Measurements from ENCODE around the gene CASP2.
A peak's percentile ranks its signal among the peaks of the same experiment; 100 is the strongest.

The CASP2 gene

DNA sequence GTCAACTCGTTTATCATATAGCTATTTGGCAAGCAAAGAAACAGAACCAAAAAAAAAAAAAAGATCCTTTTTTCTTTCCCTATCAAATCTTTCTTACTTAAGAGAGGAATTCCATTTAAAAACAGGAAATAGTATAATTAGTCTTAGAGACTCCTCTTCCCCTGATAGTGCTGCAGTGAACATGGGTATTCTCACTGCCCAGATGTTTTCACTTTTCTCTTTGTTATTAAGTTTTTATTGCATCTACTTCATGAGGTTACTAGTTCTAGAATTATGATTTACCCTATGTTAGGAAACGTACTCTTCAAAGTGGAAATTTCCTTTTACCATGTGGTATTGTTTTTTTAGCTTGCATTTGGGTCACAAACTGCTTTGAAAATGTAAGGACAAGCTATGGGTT lies 8.5 kb downstream of the CASP2 start:
- no peak for DNase-seq (ENCODE audit: low read depth)

DNA sequence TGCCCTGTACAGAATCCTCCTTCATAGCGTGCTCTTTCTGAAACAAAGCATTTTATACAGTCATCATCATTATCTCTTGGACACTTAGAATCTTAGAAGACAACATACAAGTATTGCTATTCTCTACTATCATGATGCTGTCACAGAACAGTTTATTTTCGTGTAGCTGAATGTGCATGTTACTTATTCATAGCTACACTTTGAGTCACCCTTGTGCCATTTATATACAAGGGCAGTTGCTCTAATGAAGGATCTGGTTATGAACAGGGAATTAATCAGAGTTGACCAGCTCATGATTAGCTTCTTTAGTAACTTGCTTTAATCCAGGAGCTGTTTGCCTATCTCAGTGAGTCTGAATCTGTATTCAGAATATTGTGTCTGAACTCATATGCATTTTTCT lies 11.2 kb downstream of the CASP2 start:
- no peak for DNase-seq (ENCODE audit: low read depth)

DNA sequence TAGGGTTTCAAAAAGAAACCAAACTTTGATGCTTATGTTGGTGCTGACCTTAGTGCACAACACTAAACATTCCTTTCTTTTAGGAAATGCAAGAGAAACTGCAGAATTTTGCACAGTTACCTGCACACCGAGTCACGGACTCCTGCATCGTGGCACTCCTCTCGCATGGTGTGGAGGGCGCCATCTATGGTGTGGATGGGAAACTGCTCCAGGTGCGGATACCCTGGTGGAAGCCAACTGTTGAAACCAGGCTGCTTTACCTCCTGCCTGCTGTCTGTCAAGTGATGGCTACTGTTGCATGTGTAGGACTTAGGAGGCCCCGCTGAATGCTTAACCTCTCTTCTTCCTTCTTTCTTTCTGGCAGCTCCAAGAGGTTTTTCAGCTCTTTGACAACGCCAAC lies 11.7 kb downstream of the CASP2 start:
- peak; percentile 58 for DNase-seq (ENCODE audit: low read depth)

DNA sequence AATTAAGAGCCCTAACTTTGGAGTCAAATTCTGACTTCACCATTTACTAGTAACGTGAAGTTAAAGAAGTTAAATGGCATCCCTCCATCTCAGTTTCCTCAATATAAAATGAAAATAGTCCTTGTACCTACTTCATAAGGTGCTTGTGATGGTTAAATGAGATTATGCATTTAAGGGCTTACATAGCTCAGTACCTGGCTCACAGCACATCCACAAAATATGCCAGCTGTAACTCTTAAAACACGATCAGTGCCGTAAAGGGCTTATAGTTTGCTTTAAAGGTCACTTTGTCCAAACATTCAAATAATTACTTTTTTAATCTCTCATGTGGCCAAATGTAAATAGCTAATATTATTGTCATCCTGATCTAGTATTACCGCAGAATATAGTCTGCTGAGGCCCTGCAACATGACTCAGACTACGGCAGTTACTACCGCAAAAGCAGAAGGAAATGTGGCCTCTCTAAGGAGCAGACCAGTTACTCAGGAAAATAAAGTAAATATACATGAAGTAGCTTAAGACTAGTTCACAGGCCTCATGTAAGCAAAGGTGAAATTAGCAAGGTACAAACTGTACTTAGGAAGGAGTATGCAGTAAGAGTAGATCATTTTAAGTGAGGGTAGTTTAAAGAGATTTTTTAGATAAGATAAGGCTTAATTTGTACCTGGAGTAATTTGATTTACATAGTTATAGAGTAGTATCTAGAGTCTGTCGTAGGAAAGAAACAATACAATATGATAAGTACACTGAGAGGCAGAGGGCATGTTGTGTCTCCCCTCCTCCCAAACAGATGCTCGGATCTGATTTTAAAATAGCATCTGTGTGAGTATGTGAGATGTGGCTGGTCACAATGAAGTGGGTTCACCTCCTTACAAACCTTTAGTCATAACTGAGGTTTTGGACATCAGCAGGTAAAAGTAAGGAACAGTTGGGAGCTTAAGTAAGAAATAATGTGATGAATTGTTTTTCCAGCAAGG lies 13.1 kb downstream of the CASP2 start:
- no peak for DNase-seq (ENCODE audit: low read depth)

DNA sequence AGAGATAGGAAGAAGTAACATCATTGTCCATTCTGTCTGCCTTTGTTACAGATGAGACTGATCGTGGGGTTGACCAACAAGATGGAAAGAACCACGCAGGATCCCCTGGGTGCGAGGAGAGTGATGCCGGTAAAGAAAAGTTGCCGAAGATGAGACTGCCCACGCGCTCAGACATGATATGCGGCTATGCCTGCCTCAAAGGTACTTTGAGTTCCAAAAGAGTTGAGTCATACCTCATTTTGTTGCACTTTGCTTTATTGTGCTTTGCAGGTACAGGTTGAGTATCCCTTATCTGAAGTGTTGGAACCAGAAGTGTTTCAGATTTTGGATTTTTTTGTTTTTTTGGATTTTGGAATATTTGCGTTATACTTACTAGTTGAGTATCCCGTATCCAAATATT lies 15.6 kb downstream of the CASP2 start:
- no peak for DNase-seq (ENCODE audit: low read depth)

DNA sequence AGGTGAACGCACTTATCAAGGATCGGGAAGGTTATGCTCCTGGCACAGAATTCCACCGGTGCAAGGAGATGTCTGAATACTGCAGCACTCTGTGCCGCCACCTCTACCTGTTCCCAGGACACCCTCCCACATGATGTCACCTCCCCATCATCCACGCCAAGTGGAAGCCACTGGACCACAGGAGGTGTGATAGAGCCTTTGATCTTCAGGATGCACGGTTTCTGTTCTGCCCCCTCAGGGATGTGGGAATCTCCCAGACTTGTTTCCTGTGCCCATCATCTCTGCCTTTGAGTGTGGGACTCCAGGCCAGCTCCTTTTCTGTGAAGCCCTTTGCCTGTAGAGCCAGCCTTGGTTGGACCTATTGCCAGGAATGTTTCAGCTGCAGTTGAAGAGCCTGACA lies 16.8 kb downstream of the CASP2 start:
- DNase-seq (ENCODE audit: low read depth) = no peak

DNA sequence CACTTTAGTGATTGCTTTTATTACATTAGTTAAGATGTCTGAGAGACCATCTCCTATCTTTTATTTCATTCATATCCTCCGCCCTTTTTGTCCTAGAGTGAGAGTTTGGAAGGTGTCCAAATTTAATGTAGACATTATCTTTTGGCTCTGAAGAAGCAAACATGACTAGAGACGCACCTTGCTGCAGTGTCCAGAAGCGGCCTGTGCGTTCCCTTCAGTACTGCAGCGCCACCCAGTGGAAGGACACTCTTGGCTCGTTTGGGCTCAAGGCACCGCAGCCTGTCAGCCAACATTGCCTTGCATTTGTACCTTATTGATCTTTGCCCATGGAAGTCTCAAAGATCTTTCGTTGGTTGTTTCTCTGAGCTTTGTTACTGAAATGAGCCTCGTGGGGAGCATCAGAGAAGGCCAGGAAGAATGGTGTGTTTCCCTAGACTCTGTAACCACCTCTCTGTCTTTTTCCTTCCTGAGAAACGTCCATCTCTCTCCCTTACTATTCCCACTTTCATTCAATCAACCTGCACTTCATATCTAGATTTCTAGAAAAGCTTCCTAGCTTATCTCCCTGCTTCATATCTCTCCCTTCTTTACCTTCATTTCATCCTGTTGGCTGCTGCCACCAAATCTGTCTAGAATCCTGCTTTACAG lies 17.4 kb downstream of the CASP2 start:
- DNase-seq (ENCODE audit: low read depth) = peak; percentile 46

DNA sequence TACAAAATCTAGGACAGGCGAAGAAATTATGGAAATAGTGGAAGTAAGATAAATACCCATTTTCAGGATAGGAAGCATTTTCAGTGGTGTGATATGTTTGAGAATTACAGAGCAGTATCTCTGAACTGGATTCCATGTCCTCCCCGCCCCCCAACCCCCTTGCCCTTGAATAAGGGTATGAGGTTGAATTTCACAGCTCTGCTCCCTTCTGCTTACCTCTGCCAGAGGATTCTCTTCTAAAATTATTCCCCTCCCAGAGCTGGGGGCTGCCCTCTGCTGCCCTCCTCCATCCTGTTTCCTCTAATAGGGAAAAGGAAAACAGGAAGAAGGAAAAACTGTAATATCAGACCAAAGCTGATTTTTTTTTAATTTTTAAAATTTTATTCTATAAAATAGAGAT lies 20.5 kb downstream of the CASP2 start:
- DNase-seq (ENCODE audit: low read depth) = no peak

DNA sequence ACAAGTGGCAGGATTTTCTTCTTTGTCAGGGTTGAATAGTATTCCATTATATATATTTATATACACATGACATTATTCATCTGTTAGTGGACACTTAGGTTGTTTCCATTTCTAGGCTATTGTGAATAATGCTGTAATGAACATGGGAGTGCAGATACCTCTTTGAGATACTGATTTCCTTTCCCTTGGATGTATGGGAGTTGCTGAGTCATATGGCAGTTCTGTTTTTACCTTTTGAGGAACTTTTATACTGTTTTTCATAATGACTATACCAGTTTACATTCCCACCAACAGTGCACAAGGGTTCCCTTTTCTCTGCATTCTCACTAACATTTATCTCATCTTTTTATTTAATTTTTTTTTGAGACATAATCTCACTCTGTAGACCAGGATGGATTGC lies 26.0 kb downstream of the CASP2 start:
- DNase-seq (ENCODE audit: low read depth) = no peak

DNA sequence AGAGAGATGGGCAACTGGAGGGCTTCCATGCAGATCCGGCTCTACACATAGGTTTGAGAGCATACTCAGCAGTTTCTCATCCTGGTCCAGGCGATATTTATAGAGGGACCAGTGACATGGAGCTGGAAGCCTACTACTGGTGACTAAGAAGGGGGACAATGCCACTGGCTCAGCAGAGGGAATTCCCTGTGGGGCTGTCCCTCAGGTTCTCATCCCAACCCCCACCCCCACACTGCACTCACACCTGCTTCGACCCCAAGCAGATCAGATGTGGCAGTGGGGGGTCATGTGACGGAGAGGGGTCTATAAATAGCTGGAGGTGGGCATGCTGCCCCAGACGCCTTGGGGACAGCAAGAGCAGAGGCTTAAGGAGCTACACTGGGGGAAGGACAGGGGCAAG lies 27.6 kb downstream of the CASP2 start, which contains the start of gene CLCN1:
Gene CLCN1, plus strand, starts transcription at position 336 of the 400 bp plus-strand sequence. CDS start 102 bp downstream, outside the sequence.
- DNase-seq (ENCODE audit: low read depth) = no peak

DNA sequence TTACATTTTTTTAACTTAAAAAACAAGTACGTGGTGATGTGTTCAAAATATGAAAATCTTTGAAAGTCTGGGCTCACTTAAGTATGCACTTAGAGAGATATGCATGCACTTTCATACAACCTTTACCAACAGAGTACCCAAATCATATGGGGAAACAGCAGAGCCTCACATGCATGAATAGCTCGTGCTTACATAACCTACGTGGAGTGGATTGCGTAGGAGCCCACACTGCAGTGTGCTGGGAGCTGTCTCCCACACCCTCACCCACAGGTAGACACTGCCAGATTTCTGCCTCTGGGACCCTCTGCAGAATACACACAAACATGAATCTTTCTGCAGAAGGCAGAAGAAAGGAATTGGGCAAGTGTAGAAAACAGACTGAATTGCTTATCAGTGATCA lies 28.3 kb downstream of the CASP2 start:
- DNase-seq (ENCODE audit: low read depth) = no peak

DNA sequence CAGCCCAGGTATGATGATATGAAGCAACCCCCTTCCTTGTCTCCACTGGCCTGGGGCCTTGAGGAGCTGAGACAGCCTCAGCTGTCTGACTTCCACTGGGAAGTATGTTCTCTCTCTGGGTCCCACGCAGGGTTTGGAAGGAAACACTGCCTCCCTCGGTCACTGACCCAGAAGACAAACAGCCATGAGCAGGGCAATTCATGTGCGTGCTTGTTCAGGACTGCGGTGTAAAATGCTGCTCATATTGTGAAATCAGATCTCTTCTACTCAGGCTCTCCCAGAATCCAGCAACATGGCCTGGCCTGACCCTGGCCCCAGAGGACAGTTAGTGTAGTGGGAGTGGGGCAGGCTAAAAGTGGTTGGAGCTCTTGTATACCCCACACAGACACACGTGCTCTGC lies 30.5 kb downstream of the CASP2 start:
- DNase-seq (ENCODE audit: low read depth) = no peak

DNA sequence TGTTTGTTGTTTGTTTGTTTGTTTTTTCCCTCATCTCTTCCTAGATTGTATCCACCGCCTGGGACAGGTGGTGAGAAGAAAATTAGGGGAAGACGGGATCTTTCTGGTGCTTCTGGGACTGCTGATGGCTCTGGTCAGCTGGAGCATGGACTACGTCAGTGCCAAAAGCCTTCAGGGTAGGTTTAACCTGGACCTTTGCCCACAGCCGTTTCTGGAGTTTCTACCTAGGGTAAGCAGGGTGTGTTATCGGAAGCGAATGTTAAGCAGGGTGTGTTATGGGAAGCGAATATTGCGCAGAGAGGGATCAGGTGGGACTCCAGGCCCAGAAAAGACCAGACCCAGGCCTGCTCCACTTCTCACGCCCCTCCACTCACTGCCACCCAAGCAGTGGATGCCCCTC lies 32.5 kb downstream of the CASP2 start:
- DNase-seq (ENCODE audit: low read depth) = no peak

DNA sequence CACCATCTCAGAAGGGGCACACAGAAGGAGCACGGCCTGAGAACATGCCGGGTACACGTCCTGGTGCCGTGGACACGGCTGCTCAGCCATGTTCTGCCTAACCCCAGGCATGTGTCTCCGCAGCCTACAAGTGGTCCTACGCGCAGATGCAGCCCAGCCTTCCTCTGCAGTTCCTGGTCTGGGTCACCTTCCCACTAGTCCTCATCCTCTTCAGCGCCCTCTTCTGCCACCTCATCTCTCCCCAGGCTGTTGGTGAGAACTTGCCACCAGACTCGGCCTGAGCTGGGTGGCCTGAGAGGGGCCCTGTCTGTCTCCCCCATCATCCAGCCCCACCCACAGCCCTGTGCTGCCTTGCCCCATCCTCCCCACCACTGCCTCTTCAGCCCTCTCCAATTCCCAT lies 33.1 kb downstream of the CASP2 start:
- no peak for DNase-seq (ENCODE audit: low read depth)

DNA sequence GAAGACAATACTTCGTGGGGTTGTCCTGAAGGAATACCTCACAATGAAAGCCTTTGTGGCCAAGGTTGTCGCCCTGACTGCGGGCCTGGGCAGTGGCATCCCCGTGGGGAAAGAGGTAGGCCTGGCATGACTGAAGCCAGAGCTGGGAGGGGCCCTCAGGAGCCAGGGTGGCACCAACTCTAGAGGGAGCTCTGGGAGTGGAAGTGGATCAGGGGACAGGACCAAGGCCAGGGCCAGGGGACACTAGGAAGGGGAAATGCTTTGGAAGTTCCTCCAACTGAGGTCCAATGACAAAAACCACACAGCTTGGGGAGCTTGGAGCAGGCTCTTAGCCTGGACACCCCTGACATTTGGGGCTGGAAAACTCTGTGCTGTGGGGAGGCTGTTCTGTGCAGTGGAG lies 33.6 kb downstream of the CASP2 start:
- no peak for DNase-seq (ENCODE audit: low read depth)

DNA sequence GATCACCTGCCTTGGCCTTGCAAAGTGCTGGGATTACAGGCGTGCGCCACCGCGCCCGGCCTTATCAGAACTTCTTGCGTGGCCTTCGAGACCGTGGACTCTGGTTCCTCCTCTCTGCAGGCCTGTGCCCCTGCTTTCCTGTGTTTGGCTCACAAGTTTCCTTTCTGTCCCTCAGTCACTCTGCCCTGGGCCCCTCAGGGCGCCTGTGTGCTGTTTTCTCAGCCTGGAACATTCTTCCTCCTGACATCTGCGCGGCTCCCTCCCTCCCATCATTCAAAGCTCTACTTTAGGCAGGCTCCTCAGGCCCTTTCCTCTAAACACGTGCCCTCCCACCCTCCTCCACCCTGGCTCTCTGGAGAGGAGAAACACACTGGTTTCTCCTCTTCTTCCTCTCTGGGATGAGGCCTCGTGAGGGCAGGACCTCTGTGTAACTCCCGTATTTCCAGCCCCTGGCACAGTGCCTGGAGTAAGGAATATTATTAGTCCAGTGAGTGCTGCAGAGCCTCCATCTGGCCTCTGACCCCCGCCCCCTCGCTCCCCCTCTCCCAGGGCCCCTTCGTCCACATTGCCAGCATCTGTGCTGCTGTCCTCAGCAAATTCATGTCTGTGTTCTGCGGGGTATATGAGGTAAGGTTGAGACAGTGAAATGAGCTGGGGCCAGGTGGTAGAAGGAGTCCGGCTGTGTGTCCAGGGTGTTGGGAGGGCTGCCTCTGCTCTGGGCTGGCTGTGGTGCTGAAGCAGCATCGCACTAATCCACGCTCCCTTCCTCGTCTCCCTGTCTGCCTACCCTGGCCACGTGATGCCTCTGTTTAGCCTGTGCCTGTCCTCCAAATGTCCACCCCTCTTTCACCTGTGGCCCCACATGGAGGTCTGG lies 34.8 kb downstream of the CASP2 start:
- DNase-seq (ENCODE audit: low read depth) = no peak

DNA sequence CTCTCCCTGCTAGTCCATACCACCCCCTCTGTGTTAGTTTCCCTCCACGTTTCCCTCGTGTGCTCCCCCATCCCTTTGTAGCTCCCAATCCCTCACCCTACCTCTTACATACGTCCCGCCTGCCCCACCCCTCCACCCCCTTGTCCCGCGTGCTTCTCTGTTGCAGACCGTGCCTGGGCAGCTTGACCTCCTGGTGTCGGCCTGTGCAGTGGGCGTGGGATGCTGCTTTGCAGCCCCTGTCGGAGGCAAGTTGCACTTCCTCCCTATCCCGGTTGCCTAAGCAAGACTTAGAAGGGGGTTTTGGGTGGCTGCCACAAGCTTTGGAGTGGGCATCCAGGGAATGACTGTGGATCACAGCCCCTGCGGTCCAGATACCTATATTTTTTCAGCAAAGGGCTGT lies 35.5 kb downstream of the CASP2 start:
- DNase-seq (ENCODE audit: low read depth) = no peak

DNA sequence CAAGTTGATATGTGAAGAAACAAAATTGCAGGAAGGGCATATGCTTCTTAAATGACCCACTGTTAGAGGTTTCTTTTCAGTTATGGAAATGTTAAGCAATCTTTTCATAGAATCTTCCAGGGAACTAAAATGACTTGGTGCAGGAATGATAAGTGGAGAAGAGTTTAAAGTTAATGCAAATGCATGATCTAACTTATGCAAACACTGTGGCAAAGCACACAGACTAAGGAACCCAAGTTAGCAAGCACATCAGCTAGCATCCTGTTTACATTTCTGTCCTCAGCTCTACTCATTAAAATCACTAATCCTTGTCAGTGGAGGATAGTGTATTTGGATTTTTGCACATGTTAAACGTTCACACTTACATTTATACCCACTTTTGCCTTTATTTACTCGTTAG lies 37.1 kb downstream of the CASP2 start:
- DNase-seq (ENCODE audit: low read depth) = no peak

DNA sequence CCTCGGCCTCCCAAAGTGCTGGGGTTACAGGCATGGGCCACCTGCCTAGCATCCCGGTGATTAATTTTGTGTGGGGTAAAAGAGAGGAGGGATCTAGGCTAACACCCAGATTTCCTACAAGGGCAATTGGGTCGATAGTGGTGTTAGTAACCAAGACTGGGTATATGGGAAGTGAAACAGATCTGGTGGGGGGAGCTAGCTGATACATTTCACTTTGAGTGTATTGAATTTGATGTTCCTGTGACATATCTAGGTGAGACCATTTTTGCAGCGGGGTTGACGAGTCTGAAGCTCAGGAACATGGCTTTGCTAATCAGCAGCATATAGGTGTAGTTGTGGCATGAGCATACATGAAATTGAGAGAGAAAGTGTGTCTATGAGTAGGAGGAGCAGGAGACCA lies 39.8 kb downstream of the CASP2 start:
- no peak for DNase-seq (ENCODE audit: low read depth)

DNA sequence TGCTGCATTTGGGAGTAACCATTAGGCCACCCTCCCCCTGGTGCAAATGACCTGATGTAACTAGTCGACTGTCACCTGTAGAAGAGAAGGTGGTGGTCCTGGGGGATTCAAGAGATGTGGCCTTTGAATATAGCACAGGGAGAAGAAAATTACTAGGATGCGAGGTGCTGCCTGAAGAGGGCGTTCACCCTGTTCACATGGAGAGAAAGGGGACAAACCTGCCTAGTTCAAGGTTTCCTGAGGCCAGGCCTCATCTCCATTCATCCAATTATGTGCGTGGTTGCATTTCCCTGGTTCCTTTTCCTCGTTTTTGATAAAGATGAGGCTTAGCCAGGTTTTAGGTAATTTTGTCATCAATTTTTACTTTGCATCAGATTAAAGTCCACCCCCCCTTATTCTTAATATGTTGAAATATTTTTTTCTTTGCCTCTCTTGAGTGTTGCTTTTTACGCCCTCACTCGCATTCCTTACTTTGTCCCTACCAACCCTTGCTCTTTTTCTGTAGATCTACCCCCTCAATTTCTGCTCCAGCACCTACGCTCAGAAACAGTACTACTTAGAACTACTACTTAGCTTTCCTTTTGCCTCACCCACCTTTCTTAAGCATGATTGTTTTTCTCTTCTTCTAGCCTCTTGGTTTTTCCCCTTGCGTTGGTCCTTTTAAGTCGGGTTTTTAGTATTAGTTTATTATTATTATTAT lies 41.5 kb downstream of the CASP2 start:
- DNase-seq (ENCODE audit: low read depth) = no peak

DNA sequence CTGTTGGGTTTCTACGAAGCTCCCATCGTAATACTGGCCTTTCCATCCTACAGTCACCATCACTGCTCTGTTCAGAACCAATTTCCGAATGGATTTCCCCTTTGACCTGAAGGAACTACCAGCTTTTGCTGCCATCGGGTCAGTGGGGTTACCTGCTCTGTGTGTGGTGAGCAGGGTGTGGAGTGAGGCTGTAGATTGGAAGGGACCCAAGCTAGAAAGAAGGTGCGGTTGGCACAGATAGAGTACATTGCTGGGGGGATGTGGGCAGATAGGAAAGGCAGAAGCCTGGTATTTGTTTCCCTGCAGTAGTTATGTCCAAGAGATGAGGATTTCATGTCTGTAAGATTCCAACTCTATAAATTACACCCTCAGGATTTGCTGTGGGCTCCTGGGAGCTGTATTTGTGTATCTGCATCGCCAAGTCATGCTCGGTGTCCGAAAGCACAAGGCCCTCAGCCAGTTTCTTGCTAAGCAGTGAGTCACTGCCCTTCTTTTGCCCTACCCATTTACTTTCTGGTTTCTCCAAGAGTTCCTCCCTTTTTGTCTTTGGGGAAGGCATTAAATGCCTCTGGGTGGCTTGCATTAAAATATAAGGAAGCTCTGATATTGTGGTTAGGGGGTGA lies 43.1 kb downstream of the CASP2 start:
- no peak for DNase-seq (ENCODE audit: low read depth)

All from stimulated activated CD4-positive, alpha-beta T cell treated with anti-CD3 and anti-CD28 coated beads, Interleukin-2, amount 100 ng/mL, for 4 hours (primary cell).